Measurements from ENCODE around the gene CEP63. TPM values are rescaled to one million over a fixed set of nuclear protein-coding genes. Genes with fewer than 3 reads are reported as not detected.

CEP63 gene
- total RNA-seq, 1 donor, result 19.4 TPM

- no peak for DNase-seq (ENCODE audit: low read depth)
- TF ChIP-seq, protein P1, sequence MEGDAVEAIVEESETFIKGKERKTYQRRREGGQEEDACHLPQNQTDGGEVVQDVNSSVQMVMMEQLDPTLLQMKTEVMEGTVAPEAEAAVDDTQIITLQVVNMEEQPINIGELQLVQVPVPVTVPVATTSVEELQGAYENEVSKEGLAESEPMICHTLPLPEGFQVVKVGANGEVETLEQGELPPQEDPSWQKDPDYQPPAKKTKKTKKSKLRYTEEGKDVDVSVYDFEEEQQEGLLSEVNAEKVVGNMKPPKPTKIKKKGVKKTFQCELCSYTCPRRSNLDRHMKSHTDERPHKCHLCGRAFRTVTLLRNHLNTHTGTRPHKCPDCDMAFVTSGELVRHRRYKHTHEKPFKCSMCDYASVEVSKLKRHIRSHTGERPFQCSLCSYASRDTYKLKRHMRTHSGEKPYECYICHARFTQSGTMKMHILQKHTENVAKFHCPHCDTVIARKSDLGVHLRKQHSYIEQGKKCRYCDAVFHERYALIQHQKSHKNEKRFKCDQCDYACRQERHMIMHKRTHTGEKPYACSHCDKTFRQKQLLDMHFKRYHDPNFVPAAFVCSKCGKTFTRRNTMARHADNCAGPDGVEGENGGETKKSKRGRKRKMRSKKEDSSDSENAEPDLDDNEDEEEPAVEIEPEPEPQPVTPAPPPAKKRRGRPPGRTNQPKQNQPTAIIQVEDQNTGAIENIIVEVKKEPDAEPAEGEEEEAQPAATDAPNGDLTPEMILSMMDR (IDR thresholded peaks at IDR 0.05; ENCODE audit: insufficient read depth, low read length), result no peak
- H3K4me3 ChIP-seq (ENCODE audit: low read depth, low read length), result no peak overlapping the region
Measured at GRCh38 chr3:134608771-134609435, 123.0 kb downstream of the CEP63 start.

- no peak overlapping the region for H3K4me3 ChIP-seq (ENCODE audit: low read depth, low read length)
- TF ChIP-seq, protein P1 (IDR thresholded peaks at IDR 0.05; ENCODE audit: insufficient read depth, low read length), result no peak
- no peak for DNase-seq (ENCODE audit: low read depth)
Measured at GRCh38 chr3:134609821-134610431, 124.1 kb downstream of the CEP63 start.

DNA sequence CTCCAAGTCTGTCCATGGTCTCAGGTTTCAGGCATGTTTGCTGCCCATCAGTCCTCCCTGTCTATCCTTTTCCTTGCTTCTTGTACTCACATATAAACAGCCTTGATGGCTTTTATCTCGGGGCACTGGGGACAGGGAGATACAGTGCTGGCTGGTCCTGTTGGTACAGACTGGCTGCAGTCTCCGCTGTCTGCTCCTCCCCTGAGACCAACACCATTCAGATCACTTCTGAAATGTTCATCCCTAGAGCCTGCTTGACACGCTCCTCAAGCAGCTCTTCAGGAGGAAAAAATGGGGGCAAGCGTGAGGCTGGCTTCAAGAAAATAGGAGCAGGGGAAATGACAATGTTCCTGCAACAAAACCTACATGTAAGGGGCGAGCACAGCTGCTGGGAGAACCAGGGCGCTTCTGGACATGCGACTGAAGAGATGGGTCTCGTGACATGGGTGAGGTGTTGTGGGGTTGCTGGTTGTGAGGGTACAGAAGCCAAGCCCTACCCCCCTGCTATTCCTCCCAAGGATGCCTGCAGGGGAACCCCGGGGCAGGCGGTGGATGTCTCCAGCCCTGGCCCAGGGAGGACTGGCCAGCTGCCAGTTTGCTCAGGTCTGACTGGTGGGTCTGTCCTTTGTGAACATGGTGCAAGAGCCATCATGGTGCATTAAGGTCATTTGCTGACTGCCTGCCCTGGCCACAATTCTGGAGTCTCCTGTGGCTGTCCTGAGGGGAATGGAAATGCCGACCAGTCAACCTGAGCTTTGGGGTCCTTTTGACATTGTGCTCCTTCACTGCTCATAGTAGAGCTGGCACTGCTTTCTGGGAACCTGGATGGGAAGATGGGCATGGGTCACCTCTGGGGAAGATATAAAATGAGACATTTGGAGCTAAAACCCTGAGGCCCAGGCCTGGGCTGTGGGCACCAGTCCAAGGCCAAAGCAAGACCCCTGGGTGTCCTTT lies 124.9 kb downstream of the CEP63 start:
- DNase-seq (ENCODE audit: low read depth), result no peak
- H3K4me3 ChIP-seq (ENCODE audit: low read depth, low read length), result no peak overlapping the region
- TF ChIP-seq, protein P1 (IDR thresholded peaks at IDR 0.05; ENCODE audit: insufficient read depth, low read length), result no peak

- DNase-seq (ENCODE audit: low read depth), result no peak
- TF ChIP-seq, protein P1 (IDR thresholded peaks at IDR 0.05; ENCODE audit: insufficient read depth, low read length), result no peak
- no peak overlapping the region for H3K4me3 ChIP-seq (ENCODE audit: low read depth, low read length)
Measured at GRCh38 chr3:134611516-134611915, 125.7 kb downstream of the CEP63 start.

GRCh38 chr3:134613006-134613520 lies 127.2 kb downstream of the CEP63 start:
- no peak for DNase-seq (ENCODE audit: low read depth)
- no peak overlapping the region for H3K4me3 ChIP-seq (ENCODE audit: low read depth, low read length)
- TF ChIP-seq, protein P1 (IDR thresholded peaks at IDR 0.05; ENCODE audit: insufficient read depth, low read length), result no peak

GRCh38 chr3:134614955-134615354 lies 129.1 kb downstream of the CEP63 start:
- DNase-seq (ENCODE audit: low read depth), result no peak
- no peak overlapping the region for H3K4me3 ChIP-seq (ENCODE audit: low read depth, low read length)
- TF ChIP-seq, protein P1 (IDR thresholded peaks at IDR 0.05; ENCODE audit: insufficient read depth, low read length), result no peak

Measured in fibroblast of the aortic adventitia (primary cell).